GM19438 (cell line): ENCODE measurements around the gene TLR1.

Source experiments
- ATAC-seq: cut with Tn5 transposase; IDR thresholded peaks from one replicate; pipeline ENCODE4 v1.9.1; 2021; ENCODE audit warnings: low read depth; ENCODE audit not compliant: unreplicated experiment

Gene TLR1

GRCh38 chr4:38749336-38749735 lies 55.3 kb downstream of the TLR1 start:
- ATAC-seq, result no peak

DNA sequence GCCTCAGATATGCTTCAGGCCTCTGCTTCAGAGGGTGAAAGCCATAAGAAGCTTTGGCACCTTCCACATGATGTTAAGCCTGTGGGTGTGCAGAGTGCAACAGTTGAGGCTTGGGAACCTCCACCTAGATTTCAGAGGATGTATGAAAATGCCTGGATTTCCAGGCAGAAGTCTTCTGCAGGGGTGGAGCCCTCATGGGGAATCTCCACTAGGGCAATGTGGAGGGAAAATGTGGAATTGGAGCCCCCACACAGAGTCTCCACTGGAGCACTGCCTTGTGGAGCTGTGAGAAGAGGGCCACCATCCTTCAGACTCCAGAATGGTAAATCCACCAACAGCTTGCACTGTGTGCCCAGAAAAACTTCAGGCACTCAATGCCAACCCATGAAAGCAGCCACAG lies 57.0 kb downstream of the TLR1 start:
- no peak for ATAC-seq
